Panc1 (cell line): ENCODE data around the gene RAB40B.

Experiments used
- POLR2AphosphoS5 ChIP-seq: IDR thresholded peaks from 2 replicates; pipeline ENCODE4 v1.6.1; 2012; ENCODE audit warnings: mild to moderate bottlenecking, low read depth, low read length, moderate library complexity
- TCF7L2 ChIP-seq: IDR thresholded peaks from 2 replicates; pipeline ENCODE4 v1.6.1; 2011; ENCODE audit warnings: mild to moderate bottlenecking, low read depth, low read length, inconsistent platforms
- TF ChIP-seq, protein P1 (sequence below): fragments of 450-650 bp; IDR thresholded peaks from 2 replicates; pipeline ENCODE4 v1.5.1; 2017; ENCODE audit warnings: mild to moderate bottlenecking

DNA sequence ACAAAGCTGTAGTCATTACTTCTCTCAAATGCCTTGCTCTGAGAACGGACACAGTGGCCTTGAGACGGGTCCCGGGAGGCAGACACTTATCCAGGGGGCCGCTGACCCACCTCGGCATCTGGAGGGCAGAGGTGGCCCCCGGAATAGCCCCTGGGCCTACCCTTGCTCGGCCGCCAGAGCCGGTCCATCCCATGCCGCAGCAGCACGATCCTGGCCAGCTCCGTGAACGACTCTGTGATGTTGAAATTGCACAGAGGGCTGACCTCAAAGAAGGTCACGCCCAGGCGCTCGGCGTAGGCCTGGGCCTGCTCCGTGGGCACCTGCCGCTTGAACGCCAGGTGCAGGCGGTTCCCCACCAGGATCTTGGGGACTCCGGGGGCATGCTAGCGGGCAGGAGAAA is 40.2 kb downstream of the RAB40B start:
- TF ChIP-seq, protein P1, sequence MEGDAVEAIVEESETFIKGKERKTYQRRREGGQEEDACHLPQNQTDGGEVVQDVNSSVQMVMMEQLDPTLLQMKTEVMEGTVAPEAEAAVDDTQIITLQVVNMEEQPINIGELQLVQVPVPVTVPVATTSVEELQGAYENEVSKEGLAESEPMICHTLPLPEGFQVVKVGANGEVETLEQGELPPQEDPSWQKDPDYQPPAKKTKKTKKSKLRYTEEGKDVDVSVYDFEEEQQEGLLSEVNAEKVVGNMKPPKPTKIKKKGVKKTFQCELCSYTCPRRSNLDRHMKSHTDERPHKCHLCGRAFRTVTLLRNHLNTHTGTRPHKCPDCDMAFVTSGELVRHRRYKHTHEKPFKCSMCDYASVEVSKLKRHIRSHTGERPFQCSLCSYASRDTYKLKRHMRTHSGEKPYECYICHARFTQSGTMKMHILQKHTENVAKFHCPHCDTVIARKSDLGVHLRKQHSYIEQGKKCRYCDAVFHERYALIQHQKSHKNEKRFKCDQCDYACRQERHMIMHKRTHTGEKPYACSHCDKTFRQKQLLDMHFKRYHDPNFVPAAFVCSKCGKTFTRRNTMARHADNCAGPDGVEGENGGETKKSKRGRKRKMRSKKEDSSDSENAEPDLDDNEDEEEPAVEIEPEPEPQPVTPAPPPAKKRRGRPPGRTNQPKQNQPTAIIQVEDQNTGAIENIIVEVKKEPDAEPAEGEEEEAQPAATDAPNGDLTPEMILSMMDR: no peak
- TF ChIP-seq POLR2AphosphoS5 (no peak), TCF7L2 (no peak)
